ENCODE results near the gene XAGE1A.

DNA sequence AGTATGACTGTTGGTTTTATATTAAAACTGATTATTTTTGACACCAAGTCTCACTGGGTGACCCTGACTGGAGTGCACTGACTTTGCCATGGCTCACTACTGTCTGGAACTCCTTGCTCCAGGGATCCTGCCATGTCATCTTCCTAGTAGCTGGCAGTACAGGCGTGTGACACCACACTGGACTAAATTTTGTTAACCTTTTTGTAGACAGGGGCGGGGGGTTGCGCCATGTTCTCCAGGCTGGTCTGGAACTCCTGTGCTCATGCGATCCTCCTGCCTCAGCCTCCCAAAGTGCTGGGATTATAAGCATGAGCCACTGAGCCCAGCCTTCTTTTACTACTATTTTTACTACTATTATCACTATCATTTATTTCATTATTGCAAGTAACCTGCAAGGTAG, 8.9 kb downstream of the XAGE1A start:
- TF ChIP-seq, protein P1, sequence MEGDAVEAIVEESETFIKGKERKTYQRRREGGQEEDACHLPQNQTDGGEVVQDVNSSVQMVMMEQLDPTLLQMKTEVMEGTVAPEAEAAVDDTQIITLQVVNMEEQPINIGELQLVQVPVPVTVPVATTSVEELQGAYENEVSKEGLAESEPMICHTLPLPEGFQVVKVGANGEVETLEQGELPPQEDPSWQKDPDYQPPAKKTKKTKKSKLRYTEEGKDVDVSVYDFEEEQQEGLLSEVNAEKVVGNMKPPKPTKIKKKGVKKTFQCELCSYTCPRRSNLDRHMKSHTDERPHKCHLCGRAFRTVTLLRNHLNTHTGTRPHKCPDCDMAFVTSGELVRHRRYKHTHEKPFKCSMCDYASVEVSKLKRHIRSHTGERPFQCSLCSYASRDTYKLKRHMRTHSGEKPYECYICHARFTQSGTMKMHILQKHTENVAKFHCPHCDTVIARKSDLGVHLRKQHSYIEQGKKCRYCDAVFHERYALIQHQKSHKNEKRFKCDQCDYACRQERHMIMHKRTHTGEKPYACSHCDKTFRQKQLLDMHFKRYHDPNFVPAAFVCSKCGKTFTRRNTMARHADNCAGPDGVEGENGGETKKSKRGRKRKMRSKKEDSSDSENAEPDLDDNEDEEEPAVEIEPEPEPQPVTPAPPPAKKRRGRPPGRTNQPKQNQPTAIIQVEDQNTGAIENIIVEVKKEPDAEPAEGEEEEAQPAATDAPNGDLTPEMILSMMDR (IDR thresholded peaks at IDR 0.05): no peak
- no peak for TF ChIP-seq POLR2A (IDR thresholded peaks at IDR 0.05)
